ENCODE results near the gene SNX8.

Gene SNX8

DNA sequence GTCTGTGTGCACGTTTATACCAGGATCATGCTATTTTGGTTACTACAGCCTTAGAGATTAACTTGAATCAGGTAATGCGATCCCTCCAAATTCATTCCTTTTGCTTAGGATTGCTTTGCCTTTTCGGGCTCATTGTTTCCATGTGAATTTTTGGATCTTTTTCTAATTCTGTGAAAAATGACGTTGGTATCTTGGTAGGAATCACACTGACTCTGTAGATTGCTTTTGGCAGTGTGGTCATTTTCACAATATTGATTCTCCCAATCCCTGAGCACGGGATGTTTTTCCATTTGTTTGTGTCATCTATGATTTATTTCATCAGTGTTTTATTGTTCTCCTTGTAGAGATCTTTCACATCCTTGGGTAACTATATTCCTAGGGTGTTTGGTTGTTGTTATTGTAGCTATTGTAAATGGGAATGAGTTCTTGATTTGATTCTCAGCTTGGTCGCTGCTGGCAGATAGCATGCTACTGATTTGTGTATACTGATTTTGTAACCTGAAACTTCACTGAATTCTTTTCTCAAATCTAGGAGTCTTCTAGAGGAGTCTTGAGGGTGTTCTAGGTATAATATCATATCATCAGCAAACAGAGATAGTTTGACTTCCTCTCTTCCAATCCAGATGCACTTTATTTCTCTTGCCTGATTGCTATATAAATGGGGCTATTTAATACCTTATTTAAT is 18.2 kb downstream of the SNX8 start:
- TF ChIP-seq NFIC (IDR thresholded peaks at IDR 0.05) (no peak), CREB1 (IDR thresholded peaks at IDR 0.05; ENCODE audit: low read depth) (no peak), RAD21 (IDR thresholded peaks at IDR 0.05; ENCODE audit: low read depth) (no peak), ZBTB7A (IDR thresholded peaks at IDR 0.05; ENCODE audit: low read depth) (no peak), TAF1 (IDR thresholded peaks at IDR 0.05; ENCODE audit: low read depth) (no peak), TCF12 (IDR thresholded peaks at IDR 0.05; ENCODE audit: low read depth) (no peak), EP300 (IDR thresholded peaks at IDR 0.05; ENCODE audit: borderline replicate concordance) (no peak), CEBPB (IDR thresholded peaks at IDR 0.05) (no peak)
- TF ChIP-seq, protein P1, sequence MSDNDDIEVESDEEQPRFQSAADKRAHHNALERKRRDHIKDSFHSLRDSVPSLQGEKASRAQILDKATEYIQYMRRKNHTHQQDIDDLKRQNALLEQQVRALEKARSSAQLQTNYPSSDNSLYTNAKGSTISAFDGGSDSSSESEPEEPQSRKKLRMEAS (IDR thresholded peaks at IDR 0.05), result no peak
- TF ChIP-seq, protein P2, sequence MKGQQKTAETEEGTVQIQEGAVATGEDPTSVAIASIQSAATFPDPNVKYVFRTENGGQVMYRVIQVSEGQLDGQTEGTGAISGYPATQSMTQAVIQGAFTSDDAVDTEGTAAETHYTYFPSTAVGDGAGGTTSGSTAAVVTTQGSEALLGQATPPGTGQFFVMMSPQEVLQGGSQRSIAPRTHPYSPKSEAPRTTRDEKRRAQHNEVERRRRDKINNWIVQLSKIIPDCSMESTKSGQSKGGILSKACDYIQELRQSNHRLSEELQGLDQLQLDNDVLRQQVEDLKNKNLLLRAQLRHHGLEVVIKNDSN (IDR thresholded peaks at IDR 0.05), result no peak

DNA sequence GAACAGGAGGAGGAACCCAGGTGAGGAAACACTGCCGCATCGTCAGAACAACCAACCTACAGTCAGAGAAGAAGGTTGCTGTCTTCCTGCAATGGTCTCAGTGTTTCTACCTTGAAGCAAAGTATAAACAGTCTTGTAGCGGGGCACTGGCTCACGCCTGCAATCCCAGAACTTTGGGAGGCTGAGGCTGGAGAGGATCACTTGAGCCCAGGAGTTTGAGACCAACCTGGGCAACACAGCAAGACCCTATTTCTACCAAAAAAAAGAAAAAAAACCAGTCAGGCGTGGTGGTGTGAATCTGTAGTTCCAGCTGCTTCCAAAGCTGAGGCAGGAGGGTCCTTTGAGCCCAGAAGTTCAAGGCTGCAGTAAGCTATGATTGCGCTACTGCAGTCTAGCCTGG is 23.4 kb downstream of the SNX8 start:
- TF ChIP-seq FOXM1 (IDR thresholded peaks at IDR 0.05; ENCODE audit: borderline replicate concordance, low read depth) (no peak), NFIC (IDR thresholded peaks at IDR 0.05) (no peak), TCF12 (IDR thresholded peaks at IDR 0.05; ENCODE audit: low read depth) (no peak), CREB1 (IDR thresholded peaks at IDR 0.05; ENCODE audit: low read depth) (no peak), EP300 (IDR thresholded peaks at IDR 0.05; ENCODE audit: borderline replicate concordance) (no peak)
- TF ChIP-seq, protein P2 (IDR thresholded peaks at IDR 0.05), result no peak

DNA sequence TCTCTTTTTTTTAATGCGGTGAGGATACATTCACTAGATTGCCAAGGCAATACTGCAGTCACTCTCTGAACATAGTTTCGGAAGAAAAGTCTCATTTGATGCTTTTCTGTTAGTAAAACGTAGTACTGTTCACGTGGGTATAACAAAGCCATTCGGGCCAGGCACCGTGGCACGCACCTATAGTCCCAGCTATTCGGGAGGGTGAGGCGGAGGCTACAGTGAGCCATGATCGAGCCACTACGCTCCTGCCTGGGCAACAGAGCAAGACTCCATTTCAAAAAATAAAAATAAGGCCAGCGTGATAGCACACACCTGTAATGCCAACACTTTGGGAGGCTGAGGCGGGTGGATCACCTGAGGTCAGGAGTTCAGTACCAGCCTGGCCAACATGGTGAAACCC is 24.6 kb downstream of the SNX8 start:
- TF ChIP-seq YY1 (IDR thresholded peaks at IDR 0.05; ENCODE audit: low read depth), result no peak
- no peak for TF ChIP-seq TEAD4 (IDR thresholded peaks at IDR 0.05)
- TF ChIP-seq EP300 (IDR thresholded peaks at IDR 0.05; ENCODE audit: borderline replicate concordance), result no peak
- TF ChIP-seq TCF12 (IDR thresholded peaks at IDR 0.05; ENCODE audit: low read depth), result no peak
- TF ChIP-seq RAD21 (IDR thresholded peaks at IDR 0.05; ENCODE audit: low read depth), result no peak
- TF ChIP-seq, protein P2 (IDR thresholded peaks at IDR 0.05), result no peak
- no peak for TF ChIP-seq FOXM1 (IDR thresholded peaks at IDR 0.05; ENCODE audit: borderline replicate concordance, low read depth)
- TF ChIP-seq CEBPB (IDR thresholded peaks at IDR 0.05), result no peak
- TF ChIP-seq CREB1 (IDR thresholded peaks at IDR 0.05; ENCODE audit: low read depth), result no peak
- TF ChIP-seq, protein P1 (IDR thresholded peaks at IDR 0.05), result no peak
- TF ChIP-seq NFIC (IDR thresholded peaks at IDR 0.05), result no peak
- TF ChIP-seq TAF1 (IDR thresholded peaks at IDR 0.05; ENCODE audit: low read depth), result no peak
- TF ChIP-seq ZBTB7A (IDR thresholded peaks at IDR 0.05; ENCODE audit: low read depth), result no peak
- TF ChIP-seq, protein P3, sequence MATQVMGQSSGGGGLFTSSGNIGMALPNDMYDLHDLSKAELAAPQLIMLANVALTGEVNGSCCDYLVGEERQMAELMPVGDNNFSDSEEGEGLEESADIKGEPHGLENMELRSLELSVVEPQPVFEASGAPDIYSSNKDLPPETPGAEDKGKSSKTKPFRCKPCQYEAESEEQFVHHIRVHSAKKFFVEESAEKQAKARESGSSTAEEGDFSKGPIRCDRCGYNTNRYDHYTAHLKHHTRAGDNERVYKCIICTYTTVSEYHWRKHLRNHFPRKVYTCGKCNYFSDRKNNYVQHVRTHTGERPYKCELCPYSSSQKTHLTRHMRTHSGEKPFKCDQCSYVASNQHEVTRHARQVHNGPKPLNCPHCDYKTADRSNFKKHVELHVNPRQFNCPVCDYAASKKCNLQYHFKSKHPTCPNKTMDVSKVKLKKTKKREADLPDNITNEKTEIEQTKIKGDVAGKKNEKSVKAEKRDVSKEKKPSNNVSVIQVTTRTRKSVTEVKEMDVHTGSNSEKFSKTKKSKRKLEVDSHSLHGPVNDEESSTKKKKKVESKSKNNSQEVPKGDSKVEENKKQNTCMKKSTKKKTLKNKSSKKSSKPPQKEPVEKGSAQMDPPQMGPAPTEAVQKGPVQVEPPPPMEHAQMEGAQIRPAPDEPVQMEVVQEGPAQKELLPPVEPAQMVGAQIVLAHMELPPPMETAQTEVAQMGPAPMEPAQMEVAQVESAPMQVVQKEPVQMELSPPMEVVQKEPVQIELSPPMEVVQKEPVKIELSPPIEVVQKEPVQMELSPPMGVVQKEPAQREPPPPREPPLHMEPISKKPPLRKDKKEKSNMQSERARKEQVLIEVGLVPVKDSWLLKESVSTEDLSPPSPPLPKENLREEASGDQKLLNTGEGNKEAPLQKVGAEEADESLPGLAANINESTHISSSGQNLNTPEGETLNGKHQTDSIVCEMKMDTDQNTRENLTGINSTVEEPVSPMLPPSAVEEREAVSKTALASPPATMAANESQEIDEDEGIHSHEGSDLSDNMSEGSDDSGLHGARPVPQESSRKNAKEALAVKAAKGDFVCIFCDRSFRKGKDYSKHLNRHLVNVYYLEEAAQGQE (IDR thresholded peaks at IDR 0.05; ENCODE audit: low read depth), result no peak
- no peak for TF ChIP-seq EGR1 (IDR thresholded peaks at IDR 0.05)

DNA sequence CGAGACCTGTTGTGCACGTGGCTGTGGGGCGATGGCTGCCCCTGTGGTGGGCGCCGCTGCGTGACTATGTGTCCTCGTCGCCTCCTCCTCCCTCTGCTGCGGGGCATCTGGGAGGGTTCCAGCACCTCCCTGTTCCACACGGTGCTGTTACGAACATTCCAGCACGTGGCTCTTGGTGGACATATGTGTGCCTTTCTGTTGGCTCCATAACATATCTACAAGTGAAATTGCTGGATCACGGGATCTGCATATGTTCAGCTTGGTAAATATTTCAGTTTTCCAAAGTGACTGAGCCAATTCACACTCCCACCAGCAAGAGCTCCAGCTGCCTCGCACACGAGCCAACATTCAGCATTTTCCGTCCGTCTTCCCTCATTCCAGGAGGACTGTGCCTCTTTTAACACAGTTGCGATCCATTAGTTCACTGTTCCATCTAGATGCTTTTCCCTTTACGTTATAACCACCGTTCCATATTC is 25.1 kb downstream of the SNX8 start:
- TF ChIP-seq ZBTB7A (IDR thresholded peaks at IDR 0.05; ENCODE audit: low read depth) (no peak), RAD21 (IDR thresholded peaks at IDR 0.05; ENCODE audit: low read depth) (no peak)

DNA sequence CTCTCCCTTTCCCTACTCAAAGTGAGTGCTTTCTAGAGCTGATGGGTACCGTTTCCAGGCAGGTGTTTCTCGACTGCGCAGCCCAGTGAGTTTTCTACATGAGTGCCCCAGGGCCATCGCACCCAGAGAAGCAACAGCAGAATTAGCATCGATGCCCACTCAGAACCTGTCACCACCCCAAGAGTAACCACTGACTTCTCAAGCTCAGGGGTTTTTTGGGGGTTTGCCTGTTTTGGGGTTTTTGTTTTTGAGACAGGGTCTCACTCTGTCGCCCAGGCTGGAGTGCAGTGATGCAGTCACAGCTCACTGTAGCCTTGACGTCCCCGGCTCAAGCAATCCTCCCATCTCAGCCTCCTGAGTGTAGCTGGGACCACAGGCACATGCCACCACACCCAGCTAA is 25.7 kb downstream of the SNX8 start:
- TF ChIP-seq CREB1 (IDR thresholded peaks at IDR 0.05; ENCODE audit: low read depth) (no peak), EP300 (IDR thresholded peaks at IDR 0.05; ENCODE audit: borderline replicate concordance) (no peak), TAF1 (IDR thresholded peaks at IDR 0.05; ENCODE audit: low read depth) (no peak)

DNA sequence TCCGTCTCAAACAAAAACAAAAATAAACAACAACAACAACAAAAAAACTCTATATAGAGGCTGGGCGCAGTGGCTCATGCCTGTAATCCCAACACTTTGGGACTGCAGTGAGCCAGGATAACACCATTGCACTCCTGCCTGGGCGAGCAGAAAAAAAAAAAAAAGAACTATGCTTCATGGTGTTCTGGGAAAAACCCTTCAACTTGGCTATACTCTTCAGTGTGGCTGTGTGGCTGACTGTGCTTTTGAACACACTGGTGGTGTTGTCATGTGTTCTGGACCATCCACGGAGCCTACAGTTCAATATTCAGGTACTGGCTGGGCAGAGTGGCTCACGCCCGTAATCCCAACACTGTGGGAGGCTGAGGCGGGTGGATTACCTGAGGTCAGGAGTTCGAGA is 26.5 kb downstream of the SNX8 start:
- TF ChIP-seq FOXM1 (IDR thresholded peaks at IDR 0.05; ENCODE audit: borderline replicate concordance, low read depth) (no peak), ZBTB7A (IDR thresholded peaks at IDR 0.05; ENCODE audit: low read depth) (no peak), RAD21 (IDR thresholded peaks at IDR 0.05; ENCODE audit: low read depth) (no peak), YY1 (IDR thresholded peaks at IDR 0.05; ENCODE audit: low read depth) (no peak), TEAD4 (IDR thresholded peaks at IDR 0.05) (no peak)

DNA sequence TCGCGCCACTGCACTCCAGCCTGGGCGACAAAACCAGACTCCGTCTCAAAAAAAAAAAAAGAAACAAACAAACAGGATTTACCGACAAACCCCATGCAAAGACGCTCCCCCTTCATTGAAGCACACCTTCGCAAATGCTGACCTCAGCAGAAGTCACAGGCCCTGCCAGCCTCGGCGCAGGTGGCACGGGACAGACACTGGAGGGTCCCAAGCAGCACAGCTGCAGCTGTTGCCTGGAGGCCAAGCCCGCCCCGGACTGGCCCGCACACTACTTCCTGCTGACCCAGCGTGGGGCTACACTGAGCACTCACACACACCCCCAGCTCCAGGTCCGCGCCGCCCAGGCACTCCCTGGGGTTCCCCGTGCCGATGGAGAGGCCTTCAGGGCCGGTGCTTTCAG is 31.2 kb downstream of the SNX8 start:
- TF ChIP-seq, protein P3 (IDR thresholded peaks at IDR 0.05; ENCODE audit: low read depth), result no peak
- TF ChIP-seq NFIC (IDR thresholded peaks at IDR 0.05), result no peak
- TF ChIP-seq, protein P2 (IDR thresholded peaks at IDR 0.05), result no peak
- TF ChIP-seq EP300 (IDR thresholded peaks at IDR 0.05; ENCODE audit: borderline replicate concordance), result no peak
- TF ChIP-seq TCF12 (IDR thresholded peaks at IDR 0.05; ENCODE audit: low read depth), result no peak
- TF ChIP-seq TAF1 (IDR thresholded peaks at IDR 0.05; ENCODE audit: low read depth), result no peak
- TF ChIP-seq RAD21 (IDR thresholded peaks at IDR 0.05; ENCODE audit: low read depth), result no peak
- no peak for TF ChIP-seq ZBTB7A (IDR thresholded peaks at IDR 0.05; ENCODE audit: low read depth)
- TF ChIP-seq FOXM1 (IDR thresholded peaks at IDR 0.05; ENCODE audit: borderline replicate concordance, low read depth), result no peak
- TF ChIP-seq TEAD4 (IDR thresholded peaks at IDR 0.05), result no peak
- no peak for TF ChIP-seq EGR1 (IDR thresholded peaks at IDR 0.05)
- no peak for TF ChIP-seq CREB1 (IDR thresholded peaks at IDR 0.05; ENCODE audit: low read depth)
- no peak for TF ChIP-seq YY1 (IDR thresholded peaks at IDR 0.05; ENCODE audit: low read depth)
- TF ChIP-seq CEBPB (IDR thresholded peaks at IDR 0.05), result no peak

All from Ishikawa (cell line).